Calu3 (cell line): ENCODE measurements around the gene ZNF860. TPM values are rescaled to one million over a fixed set of nuclear protein-coding genes. Genes with fewer than 3 reads are reported as not detected.
A peak's percentile ranks its signal among the peaks of the same experiment; 100 is the strongest.
"Not testable (repeated sequence)": the region's sequence is repeated elsewhere in the genome, so short reads cannot be mapped to it uniquely, and the experiment has no call there.

Experiments
- BruUV-seq: library from RNA; stranded (reverse); fragments of 400-500 nt; replicated peaks from 2 replicates; lab custom pipeline; 2021; lab: Mats Ljungman, UMichigan
- CTCF ChIA-PET: fragments of 300-600 bp; sonication (Branson Sonifier 250); formaldehyde crosslinking; loops from one replicate; lab custom pipeline; 2022; ENCODE audit warnings: antibody characterized with exemption; lab: Charles Lee
- DNase-seq: peaks from one replicate; pipeline ENCODE4 v3.0.0; 2022
- H3K27ac Mint-ChIP-seq: one replicate; pipeline ENCODE4 v1.8.0; 2022; ENCODE audit warnings: mixed read lengths; ENCODE audit not compliant: unreplicated experiment
- H3K27me3 Mint-ChIP-seq: one replicate; pipeline ENCODE4 v1.8.0; 2022; ENCODE audit warnings: mixed read lengths; ENCODE audit not compliant: unreplicated experiment
- H3K36me3 Mint-ChIP-seq: one replicate; pipeline ENCODE4 v1.8.0; 2022; ENCODE audit warnings: mild to moderate bottlenecking, moderate library complexity, mixed read lengths; ENCODE audit not compliant: insufficient read depth, unreplicated experiment
- H3K4me1 Mint-ChIP-seq: one replicate; pipeline ENCODE4 v1.8.0; 2022; ENCODE audit warnings: mild to moderate bottlenecking, low read depth, mixed read lengths; ENCODE audit not compliant: unreplicated experiment
- H3K4me3 Mint-ChIP-seq: one replicate; pipeline ENCODE4 v1.8.0; 2022; ENCODE audit warnings: mild to moderate bottlenecking, low read depth, moderate library complexity, mixed read lengths; ENCODE audit not compliant: unreplicated experiment
- H3K9me3 Mint-ChIP-seq: one replicate; pipeline ENCODE4 v1.8.0; 2022; ENCODE audit warnings: low read depth, mixed read lengths; ENCODE audit not compliant: unreplicated experiment
- intact Hi-C: fragments of 100-400 bp; cut with micrococcal nuclease; formaldehyde crosslinking; loops from one replicate; pipeline ENCODE4 v1.10.0; 2022; ENCODE audit not compliant: unreplicated experiment
- total RNA-seq: library from RNA; stranded (reverse); gene quantifications from 2 replicates; pipeline ENCODE4 v1.2.3, GENCODE V29; 2022
- TF ChIP-seq, protein P1 (sequence below): fragments of 200-600 bp; IDR thresholded peaks from one replicate; pipeline ENCODE4 v1.8.0; 2022; ENCODE audit warnings: antibody characterized with exemption; ENCODE audit not compliant: unreplicated experiment

The ZNF860 gene
- total RNA-seq, 1 experiment from 2014 or later, result 11.8 TPM

DNA sequence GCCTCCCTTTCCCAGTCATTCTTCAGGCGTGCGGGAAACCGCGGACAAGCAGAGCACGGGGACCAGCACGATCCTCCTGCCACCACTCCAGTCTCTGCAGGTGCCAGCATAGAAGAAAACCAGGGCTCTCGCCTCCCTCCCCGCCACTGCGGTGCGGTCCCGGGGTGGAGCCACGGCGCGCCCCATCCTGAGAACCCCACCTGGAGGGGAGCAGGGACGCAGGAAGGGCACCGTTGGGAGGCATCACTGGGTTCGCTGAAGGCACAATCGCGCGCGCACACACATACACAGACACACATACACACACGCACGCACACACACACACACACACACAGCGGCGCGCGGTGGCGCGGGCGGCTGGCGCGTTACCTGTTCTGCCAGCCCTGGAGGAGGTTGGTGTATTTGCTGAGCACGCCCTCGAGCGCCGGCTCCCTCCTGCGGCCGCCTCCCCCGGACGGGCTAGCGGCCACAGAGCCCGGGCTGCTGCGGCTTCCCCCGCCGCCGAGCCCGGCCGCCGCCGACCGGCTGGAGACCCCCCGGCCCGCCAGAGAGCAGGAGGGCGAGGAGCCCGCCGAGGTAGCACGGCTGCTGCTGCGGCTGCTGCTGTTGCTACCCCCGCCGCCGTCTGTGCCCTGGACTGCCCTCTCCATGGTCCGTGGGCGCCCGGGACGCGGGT lies 882 bp upstream of the ZNF860 start:
- Mint-ChIP-seq H3K27me3 (no peaks in the 10 kb centered on the region), H3K27ac (peak overlapping the region; percentile 66), H3K9me3 (no peaks in the 10 kb centered on the region), H3K4me1 (peaks cover 37% of the 10 kb centered on the region), H3K36me3 (peaks cover 46% of the 10 kb centered on the region), H3K4me3 (peak overlapping the region; percentile 93)
- BruUV-seq, result no TSS peak
- CTCF ChIA-PET, result interaction anchor here (1.0 kb wide), 1 partner anchor 33 kb away, joined by 3 read pairs; no protein-coding TSS in a partner anchor
- DNase-seq, result peak; percentile 80
- intact Hi-C loops, result loop anchor here (5.0 kb wide), 1 partner anchor 63 kb away; no protein-coding TSS in a partner anchor
- TF ChIP-seq, protein P1, sequence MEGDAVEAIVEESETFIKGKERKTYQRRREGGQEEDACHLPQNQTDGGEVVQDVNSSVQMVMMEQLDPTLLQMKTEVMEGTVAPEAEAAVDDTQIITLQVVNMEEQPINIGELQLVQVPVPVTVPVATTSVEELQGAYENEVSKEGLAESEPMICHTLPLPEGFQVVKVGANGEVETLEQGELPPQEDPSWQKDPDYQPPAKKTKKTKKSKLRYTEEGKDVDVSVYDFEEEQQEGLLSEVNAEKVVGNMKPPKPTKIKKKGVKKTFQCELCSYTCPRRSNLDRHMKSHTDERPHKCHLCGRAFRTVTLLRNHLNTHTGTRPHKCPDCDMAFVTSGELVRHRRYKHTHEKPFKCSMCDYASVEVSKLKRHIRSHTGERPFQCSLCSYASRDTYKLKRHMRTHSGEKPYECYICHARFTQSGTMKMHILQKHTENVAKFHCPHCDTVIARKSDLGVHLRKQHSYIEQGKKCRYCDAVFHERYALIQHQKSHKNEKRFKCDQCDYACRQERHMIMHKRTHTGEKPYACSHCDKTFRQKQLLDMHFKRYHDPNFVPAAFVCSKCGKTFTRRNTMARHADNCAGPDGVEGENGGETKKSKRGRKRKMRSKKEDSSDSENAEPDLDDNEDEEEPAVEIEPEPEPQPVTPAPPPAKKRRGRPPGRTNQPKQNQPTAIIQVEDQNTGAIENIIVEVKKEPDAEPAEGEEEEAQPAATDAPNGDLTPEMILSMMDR, result no peak

GRCh38 chr3:31984321-31984720 lies 2.8 kb downstream of the ZNF860 start:
- peaks cover 43% of the 10 kb centered on the region for H3K36me3 Mint-ChIP-seq
- BruUV-seq, result no TSS peak
- CTCF ChIA-PET, result interaction anchor here (0.7 to 1.3 kb wide), 2 partner anchors 23 to 280 kb away, joined by 3 to 4 read pairs; no protein-coding TSS in a partner anchor
- no peak overlapping the region for H3K4me3 Mint-ChIP-seq
- no peak for DNase-seq
- no peak overlapping the region for H3K27ac Mint-ChIP-seq
- peaks cover 4% of the 10 kb centered on the region for H3K4me1 Mint-ChIP-seq
- H3K9me3 Mint-ChIP-seq, result no peaks in the 10 kb centered on the region
- TF ChIP-seq, protein P1, result no peak
- intact Hi-C loops, result loop anchor here (5.0 kb wide), 1 partner anchor 67 kb away; no protein-coding TSS in a partner anchor
- H3K27me3 Mint-ChIP-seq, result no peaks in the 10 kb centered on the region

- H3K27me3 Mint-ChIP-seq, result no peaks in the 10 kb centered on the region
- no peak for DNase-seq
- no peak overlapping the region for H3K27ac Mint-ChIP-seq
- H3K4me1 Mint-ChIP-seq, result no peaks in the 10 kb centered on the region
- no TSS peak for BruUV-seq
- no peaks in the 10 kb centered on the region for H3K9me3 Mint-ChIP-seq
- CTCF ChIA-PET, result no interaction called here
- H3K36me3 Mint-ChIP-seq, result peaks cover 28% of the 10 kb centered on the region
- TF ChIP-seq, protein P1, result no peak
- intact Hi-C loops, result no loop called here
- no peak overlapping the region for H3K4me3 Mint-ChIP-seq
Measured at GRCh38 chr3:31985831-31986230, 4.3 kb downstream of the ZNF860 start.

DNA sequence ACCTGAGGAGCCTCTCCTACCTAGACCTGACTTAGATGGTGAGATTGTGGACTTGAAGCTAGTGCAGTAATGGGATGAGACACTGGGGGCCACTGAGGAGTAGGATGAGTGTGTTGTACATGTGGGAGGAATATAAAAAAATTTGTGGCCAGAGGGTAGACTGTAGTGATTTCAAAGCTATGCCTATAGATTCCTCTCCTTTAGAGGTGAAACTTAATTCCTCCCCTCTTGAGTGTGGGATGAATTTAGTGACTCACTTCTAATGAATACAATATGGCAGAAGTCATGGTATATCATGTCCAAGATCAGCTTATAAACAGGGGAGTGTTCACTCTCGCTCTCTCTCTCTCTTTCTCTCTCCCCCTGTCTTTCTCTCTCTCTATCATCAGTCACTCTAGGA lies 6.7 kb downstream of the ZNF860 start:
- H3K4me1 Mint-ChIP-seq, result no peaks in the 10 kb centered on the region
- CTCF ChIA-PET, result no interaction called here
- DNase-seq, result no peak
- peaks cover 11% of the 10 kb centered on the region for H3K36me3 Mint-ChIP-seq
- BruUV-seq, result no TSS peak
- intact Hi-C loops, result no loop called here
- no peak overlapping the region for H3K27ac Mint-ChIP-seq
- TF ChIP-seq, protein P1, result no peak
- H3K4me3 Mint-ChIP-seq, result no peak overlapping the region
- H3K9me3 Mint-ChIP-seq, result no peaks in the 10 kb centered on the region
- H3K27me3 Mint-ChIP-seq, result no peaks in the 10 kb centered on the region

GRCh38 chr3:31992995-31993394 lies 11.4 kb downstream of the ZNF860 start:
- H3K36me3 Mint-ChIP-seq, BruUV-seq, H3K4me1 Mint-ChIP-seq, intact Hi-C loops, H3K27me3 Mint-ChIP-seq, H3K9me3 Mint-ChIP-seq, DNase-seq, H3K27ac Mint-ChIP-seq, CTCF ChIA-PET, H3K4me3 Mint-ChIP-seq: not testable (repeated sequence)
